ENCODE measurements around the gene DENND1A. TPM values are rescaled to one million over a fixed set of nuclear protein-coding genes. Genes with fewer than 3 reads are reported as not detected.
"Not testable (repeated sequence)": the region's sequence is repeated elsewhere in the genome, so short reads cannot be mapped to it uniquely, and the experiment has no call there.

The DENND1A gene
- total RNA-seq, 4 donors from 2014 or later: 20.9 to 33.6 (median 23.7) TPM

DNA sequence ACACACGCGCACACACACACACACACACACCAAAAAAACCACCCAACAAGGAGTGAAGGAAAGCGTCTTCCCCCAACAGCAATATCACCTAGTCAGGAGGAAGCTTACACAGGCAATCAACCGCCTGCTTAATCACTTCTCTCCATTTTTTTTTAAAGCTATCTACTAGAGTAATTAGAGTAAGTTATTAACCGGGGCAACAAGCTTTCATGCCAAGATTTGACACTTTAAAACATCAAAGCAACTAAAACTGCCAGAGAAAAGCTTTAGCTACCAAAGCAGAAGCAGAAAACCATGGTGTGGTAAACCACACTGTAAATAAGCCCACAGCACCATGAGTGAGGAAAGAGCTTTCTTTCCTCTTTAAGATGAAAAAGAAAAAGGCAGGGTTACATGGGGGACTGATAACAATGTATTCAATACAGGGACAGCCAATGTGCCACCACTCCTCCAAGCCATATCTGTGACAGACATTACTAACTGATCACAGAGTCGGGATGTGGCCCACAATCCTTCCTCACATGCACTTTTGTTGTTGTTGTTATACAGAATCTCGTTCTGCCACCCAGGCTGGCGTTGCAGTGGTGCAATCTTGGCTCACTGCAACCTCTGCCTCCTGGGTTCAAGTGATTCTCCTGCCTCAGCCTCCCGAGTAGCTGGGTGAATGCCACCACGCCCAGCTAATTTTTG lies 291.8 kb downstream of the DENND1A start:
- ATAC-seq: no peak
- Histone ChIP-seq H3K36me3 (no peaks in the 10 kb centered on the region), H3K4me3 (peak overlapping the region; percentile 11 to 34), H3K27me3 (no peaks in the 10 kb centered on the region), H3K9me3 (no peaks in the 10 kb centered on the region), H3K4me1 (peaks cover 6 to 66% (median 14%) of the 10 kb centered on the region in 3 donors), H3K27ac (peak overlapping the region in 3 of 4 donors; percentile 15 to 60 (median 52))
- WGBS, 2 donors (ENCODE audit: low coverage in 1 of 2): 39 to 68% methylated on average over 8 of the region's 10 CpGs
- TF ChIP-seq, protein P1, sequence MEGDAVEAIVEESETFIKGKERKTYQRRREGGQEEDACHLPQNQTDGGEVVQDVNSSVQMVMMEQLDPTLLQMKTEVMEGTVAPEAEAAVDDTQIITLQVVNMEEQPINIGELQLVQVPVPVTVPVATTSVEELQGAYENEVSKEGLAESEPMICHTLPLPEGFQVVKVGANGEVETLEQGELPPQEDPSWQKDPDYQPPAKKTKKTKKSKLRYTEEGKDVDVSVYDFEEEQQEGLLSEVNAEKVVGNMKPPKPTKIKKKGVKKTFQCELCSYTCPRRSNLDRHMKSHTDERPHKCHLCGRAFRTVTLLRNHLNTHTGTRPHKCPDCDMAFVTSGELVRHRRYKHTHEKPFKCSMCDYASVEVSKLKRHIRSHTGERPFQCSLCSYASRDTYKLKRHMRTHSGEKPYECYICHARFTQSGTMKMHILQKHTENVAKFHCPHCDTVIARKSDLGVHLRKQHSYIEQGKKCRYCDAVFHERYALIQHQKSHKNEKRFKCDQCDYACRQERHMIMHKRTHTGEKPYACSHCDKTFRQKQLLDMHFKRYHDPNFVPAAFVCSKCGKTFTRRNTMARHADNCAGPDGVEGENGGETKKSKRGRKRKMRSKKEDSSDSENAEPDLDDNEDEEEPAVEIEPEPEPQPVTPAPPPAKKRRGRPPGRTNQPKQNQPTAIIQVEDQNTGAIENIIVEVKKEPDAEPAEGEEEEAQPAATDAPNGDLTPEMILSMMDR (IDR thresholded peaks at IDR 0.05): no peak
- TF ChIP-seq POLR2AphosphoS5 (IDR thresholded peaks at IDR 0.05) (no peak), EP300 (IDR thresholded peaks at IDR 0.05) (no peak), POLR2A (IDR thresholded peaks at IDR 0.05) (no peak)

DNA sequence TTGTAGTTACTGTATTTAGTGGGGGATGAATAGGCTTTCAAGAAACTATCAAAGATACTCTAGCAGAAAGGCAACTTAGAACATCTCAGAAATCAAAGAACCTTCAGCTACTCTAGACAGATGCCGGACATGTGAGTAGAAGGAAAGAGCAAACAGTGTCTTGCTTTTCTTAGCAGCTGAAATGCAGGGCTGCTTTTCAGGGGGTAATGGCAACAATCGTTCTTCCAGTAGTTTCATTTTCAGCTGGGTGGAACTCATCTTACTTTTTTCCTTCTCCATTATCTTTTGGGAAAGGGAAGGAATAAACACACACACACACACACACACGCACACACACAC lies 292.4 kb downstream of the DENND1A start:
- no peak for ATAC-seq
- Histone ChIP-seq H3K27ac (peak overlapping the region; percentile 15 to 60 (median 40)), H3K27me3 (no peaks in the 10 kb centered on the region), H3K4me1 (peaks cover 3 to 61% (median 9%) of the 10 kb centered on the region in 3 donors), H3K4me3 (peak overlapping the region; percentile 11 to 34), H3K36me3 (no peaks in the 10 kb centered on the region), H3K9me3 (no peaks in the 10 kb centered on the region)
- TF ChIP-seq, protein P1 (IDR thresholded peaks at IDR 0.05): no peak
- TF ChIP-seq POLR2A (IDR thresholded peaks at IDR 0.05) (no peak), EP300 (IDR thresholded peaks at IDR 0.05) (no peak), POLR2AphosphoS5 (IDR thresholded peaks at IDR 0.05) (no peak)
- WGBS, 2 donors (ENCODE audit: low coverage in 1 of 2): 0 to 16% methylated on average over 3 of the region's 3 CpGs

DNA sequence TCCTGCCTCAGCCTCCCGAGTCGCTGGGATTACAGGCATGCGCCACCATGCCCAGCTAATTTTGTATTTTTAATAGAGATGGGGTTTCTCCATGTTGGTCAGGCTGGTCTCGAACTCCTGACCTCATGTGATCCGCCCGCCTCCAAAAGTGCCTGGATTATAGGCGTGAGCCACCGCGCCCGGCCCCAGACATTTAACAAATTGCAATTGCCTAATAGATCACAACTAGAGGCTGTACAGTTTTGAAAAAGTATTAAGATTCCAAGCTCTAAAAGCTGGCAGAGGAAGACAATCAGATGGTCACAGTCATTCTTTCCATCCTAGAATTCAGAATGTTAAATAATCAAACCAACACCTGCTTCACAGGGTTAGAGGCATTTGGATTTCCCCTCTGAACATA lies 293.1 kb downstream of the DENND1A start:
- peak overlapping the region in 3 of 4 donors; percentile 15 to 60 (median 52) for H3K27ac ChIP-seq
- ATAC-seq, H3K36me3 ChIP-seq, H3K4me3 ChIP-seq, H3K27me3 ChIP-seq, H3K9me3 ChIP-seq: not testable (repeated sequence)
- WGBS, 2 donors (ENCODE audit: low coverage in 1 of 2): 91 to 100% methylated on average over 3 to 4 of the region's 10 CpGs
- peaks cover 0 to 53% (median 2%) of the 10 kb centered on the region in 3 donors for H3K4me1 ChIP-seq

DNA sequence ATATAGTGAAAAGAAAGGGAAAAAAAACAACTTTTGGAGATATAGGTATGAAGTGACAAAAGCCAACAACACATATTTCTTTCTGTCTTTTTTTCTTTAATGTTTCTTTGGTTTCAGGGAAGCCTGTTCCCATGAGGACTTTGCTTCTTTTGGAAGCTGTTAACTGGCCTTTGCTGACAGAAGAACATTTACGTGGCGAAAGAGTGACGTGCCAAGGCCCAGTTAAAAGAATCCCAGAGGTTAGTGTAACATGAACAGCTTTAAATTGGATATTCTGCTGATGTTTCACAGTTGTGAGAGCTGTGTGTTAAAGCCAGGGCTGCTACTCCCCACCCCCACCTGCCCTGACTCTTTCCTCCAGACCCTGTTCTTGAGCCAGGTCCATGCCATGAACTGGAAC lies 298.1 kb downstream of the DENND1A start:
- peaks cover 0 to 17% of the 10 kb centered on the region in 2 donors for H3K36me3 ChIP-seq
- no peak for ATAC-seq
- H3K9me3 ChIP-seq: no peaks in the 10 kb centered on the region
- peaks cover 0 to 23% (median 0%) of the 10 kb centered on the region in 3 donors for H3K4me1 ChIP-seq
- H3K4me3 ChIP-seq: no peak overlapping the region
- TF ChIP-seq EP300 (IDR thresholded peaks at IDR 0.05): no peak
- TF ChIP-seq POLR2A (IDR thresholded peaks at IDR 0.05): no peak
- no peak for TF ChIP-seq POLR2AphosphoS5 (IDR thresholded peaks at IDR 0.05)
- TF ChIP-seq, protein P1 (IDR thresholded peaks at IDR 0.05): no peak
- H3K27ac ChIP-seq: no peak overlapping the region
- 77 to 80% methylated on average over 1 to 3 of the region's 3 CpGs for WGBS, 2 donors (ENCODE audit: low coverage in 1 of 2)
- no peaks in the 10 kb centered on the region for H3K27me3 ChIP-seq

DNA sequence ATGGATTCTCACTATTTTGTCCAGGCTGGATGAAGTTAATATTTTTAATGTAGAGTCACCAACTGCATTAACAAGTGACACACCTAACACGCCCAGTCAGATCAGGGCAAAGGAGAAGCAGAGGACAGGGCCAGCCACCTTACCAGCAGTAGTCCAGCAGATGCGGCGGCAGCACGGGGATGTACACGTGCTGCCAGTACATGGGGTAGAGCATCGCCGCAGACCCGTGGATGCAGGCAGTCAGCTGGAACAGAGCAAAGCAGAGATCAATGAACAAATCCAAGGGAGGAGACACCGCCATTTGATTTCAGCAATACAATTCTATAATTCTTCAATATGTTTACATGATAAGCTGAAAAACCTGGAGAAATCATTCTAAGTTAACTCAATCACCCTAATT lies 299.7 kb downstream of the DENND1A start:
- WGBS, 2 donors (ENCODE audit: low coverage in 1 of 2): 93 to 100% methylated on average over 2 to 5 of the region's 9 CpGs
- H3K36me3 ChIP-seq: peaks cover 0 to 30% of the 10 kb centered on the region in 2 donors
- H3K4me3 ChIP-seq: no peak overlapping the region
- no peak for TF ChIP-seq POLR2AphosphoS5 (IDR thresholded peaks at IDR 0.05)
- TF ChIP-seq POLR2A (IDR thresholded peaks at IDR 0.05): no peak
- no peak for TF ChIP-seq EP300 (IDR thresholded peaks at IDR 0.05)
- TF ChIP-seq, protein P1 (IDR thresholded peaks at IDR 0.05): no peak
- ATAC-seq: no peak
- H3K9me3 ChIP-seq: no peaks in the 10 kb centered on the region
- peaks cover 0 to 8% (median 0%) of the 10 kb centered on the region in 3 donors for H3K4me1 ChIP-seq
- H3K27ac ChIP-seq: no peak overlapping the region
- H3K27me3 ChIP-seq: no peaks in the 10 kb centered on the region
